AG08395 (cell line): ENCODE results near the gene HBB.

Experiments used
- DNase-seq: peaks from one replicate; pipeline ENCODE4 v3.0.0; 2012; ENCODE audit warnings: mixed read lengths, low spot score

The HBB gene

DNA sequence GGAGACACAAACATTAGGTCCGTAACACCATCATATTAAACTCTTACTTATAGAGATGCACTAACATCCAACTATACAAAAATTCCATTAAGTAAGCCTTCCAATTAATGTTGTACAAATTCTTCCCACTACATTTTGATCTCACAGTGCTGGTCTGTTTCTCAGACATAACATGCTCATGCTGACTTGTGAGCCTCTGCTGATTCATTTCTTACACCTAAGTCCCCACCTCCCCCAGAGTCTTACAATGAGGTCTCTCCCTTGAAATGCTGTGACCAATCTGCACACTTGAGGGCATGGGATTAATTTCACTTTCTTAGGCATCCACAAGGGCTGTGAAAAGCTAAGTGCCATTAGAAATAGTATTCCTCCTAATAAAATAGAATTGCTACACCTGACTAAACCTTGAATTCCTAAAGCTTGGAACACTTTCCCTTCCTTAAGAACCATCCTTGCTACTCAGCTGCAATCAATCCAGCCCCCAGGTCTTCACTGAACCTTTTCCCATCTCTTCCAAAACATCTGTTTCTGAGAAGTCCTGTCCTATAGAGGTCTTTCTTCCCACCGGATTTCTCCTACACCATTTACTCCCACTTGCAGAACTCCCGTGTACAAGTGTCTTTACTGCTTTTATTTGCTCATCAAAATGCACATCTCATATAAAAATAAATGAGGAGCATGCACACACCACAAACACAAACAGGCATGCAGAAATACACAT is 20.8 kb upstream of the HBB start:
- DNase-seq: no peak

DNA sequence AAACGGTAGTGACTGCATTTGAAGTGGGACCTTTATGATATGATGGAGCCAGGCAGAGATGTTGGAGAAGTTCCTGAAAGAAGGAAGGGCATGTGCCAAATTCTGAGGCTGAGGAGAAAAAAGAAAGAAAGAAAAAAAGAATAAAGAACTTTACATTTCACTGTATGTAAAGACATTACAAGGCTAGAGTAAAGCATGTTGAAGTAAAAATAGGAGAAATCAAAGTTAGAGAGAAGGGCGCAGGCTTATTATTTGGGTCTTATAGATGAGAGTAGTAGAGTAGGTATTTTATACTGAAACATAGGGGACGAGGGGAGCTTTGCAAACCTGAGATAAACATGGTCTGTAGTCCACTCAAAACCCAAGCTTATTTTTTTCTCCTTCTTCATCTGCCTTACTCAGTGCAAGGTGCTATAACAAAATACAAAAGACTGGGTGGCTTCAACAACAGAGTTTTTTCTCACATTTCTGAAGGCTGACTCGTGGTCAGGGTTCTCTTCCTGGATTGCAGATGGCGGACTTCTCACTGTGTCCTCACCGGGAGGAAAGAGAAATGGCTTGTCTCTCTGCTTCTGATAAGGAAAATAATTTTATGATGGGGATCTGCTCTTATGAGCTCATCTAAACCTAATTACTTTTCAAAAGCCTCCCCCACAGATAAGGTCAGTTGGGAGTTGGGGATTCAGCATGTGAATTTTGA is 20.1 kb upstream of the HBB start:
- DNase-seq: no peak

DNA sequence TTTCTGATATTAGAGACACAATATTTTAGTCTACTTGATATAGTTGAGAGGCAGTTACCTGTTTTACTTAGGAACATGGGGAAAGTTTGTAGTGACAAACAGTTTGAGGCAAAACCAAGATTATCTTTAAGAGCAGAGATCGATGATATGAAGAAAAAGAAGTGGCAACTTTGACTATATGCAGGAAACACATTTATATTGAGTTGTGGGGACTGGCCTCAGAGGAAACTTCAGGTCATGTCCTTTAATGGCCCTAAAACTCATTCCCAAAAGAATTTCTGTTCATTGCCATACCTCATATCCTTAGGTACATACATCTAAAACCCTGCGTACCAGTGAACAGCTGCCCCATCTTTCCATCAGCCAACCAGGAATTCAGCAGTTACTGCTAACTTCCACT is 18.3 kb upstream of the HBB start:
- DNase-seq: no peak

DNA sequence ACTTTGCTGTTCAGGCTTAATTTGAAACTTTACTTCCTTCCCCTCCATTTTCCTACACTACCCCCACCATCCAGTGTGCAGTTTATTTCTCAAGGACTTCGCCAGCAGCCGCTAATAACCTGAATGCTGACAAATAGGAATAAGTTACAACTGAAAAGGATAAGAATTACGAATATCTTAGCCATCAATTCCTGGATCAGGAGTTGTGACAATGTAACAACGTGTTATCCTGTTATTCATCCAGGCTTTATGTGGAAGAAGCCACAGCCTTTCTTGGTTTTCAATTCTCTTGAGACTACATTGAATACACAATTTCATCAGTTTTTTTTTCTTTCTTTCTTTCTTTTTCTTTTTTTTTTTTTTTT is 16.9 kb upstream of the HBB start:
- no peak for DNase-seq

DNA sequence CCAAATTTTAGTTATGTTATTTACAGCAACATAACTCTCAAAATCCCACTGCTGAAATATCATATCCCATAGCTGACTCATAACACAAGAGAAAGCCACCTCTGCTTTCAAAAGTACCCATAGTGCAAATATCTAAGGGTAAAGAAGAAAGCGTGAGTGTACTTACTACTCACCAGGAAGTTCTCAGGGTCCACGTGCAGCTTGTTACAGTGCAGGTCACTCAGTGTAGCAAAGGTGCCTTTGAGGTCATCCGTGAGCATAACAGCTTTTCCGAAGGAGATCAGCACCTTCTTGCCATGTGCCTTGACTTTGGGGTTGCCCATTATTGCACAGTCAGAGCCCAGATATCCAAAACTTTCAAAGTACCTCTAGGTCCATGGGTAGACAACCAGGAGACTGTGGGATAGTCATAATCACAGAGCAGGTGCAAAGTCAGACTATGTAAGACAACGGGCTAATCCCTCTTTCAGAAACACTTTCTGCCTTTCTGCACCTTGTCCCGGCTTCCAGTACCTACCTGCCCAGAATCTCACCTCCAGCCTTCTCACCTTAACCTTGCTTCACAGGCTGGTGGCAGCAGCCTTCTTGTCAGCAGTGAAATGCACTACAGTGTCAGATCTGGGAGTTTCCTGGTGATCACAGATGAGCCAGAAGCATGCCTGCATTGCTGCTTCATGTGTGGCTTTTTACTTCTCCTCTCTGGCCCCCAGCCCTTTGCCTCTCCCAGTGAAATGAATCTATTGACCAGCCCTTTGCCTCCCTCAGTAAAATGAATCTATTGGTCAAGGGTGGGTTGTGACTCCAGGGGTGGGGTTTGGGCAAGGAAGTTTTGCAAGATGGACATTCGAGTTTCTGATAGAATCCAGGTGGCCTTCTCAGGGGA is 16.3 kb upstream of the HBB start:
- no peak for DNase-seq

DNA sequence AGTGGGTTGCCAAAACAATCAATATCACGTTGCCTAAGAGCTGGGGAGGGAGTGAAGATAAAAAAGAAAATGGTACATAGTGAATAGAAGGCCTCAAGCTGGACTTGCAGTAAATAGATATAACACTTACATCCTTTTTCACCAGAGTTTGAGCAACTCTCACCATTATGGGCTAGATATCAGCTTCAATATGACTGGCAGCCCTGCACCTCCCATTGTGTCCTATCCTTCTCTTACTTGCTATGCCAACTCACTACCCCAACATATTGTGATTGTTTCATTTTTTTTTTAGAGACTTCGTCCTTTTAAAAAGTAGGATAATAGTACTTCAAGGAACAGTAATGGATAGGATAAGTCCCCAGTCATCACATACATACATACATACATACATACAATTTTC is 15.3 kb upstream of the HBB start:
- DNase-seq: no peak

DNA sequence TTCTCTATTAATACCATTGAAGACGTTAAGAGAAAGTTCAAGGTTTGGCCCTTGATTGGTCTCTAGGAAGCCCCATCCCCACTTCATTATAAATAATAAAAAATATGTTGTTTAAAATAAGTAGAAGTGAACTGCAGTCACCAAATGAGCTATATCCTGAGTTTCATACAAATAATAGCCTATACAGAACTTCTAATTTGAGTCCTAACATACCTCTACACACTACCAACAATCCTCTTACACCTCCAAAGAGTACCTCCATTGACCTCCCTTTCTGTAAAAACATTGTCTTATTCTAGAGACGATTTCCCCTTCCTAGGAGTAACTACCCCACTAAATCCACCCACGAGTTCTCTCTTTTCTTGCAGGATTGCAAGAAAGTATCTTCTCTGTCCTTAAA is 14.6 kb upstream of the HBB start:
- no peak for DNase-seq

DNA sequence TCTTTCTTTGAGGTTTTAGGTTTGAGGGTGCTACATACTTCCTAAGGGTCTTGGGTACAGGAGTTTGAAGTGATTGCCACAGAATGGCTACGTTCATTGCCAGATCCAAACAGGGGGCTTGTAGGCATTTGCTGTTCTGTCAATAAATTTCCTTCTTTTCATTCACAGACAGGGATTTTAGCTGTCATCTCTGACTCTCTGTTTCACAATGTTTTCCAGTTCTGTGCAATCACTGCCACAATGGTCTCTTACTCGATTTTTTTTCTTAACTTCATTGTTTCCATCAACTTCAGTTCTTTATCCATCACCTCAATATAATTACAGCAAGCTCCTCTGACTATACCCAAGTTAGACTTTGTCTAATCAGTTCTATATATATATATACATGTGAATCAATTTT is 13.6 kb upstream of the HBB start:
- DNase-seq: no peak

DNA sequence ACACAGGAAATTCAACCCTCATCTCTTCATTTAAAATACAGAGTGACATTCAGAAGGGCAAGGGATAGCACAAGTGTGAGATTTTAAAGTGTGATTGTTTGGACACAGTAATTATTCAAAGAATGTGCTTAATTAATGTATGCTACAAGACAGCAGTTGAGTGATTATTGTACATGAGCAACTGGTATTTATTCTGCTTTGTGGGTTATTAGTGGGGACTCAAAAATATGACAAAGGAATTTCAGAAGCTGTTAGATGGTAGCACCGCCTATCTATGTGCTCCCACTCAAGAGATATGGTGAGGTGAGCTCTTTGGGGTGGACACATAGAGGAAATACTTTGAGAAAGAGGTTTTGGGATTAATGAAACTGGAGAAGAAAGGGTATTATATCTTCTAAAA is 13.2 kb upstream of the HBB start:
- no peak for DNase-seq

DNA sequence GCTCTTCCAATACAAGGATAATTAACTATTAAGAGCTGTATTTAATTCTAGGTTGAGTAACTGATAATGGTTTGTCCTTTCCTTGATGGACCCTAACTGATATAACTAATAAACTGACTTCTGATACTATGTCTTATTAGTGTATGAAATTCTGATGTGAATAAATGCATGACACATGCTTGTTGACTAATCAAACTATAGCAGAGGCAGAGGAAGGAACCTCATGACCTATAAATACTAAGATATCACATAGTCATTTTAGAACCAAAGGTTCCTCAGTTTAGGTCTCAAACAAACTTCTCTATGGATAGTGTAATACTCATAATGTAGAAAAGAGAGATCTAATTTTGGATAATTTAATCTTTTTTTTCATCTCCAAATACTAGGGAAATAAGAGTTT is 12.2 kb upstream of the HBB start:
- DNase-seq: no peak

DNA sequence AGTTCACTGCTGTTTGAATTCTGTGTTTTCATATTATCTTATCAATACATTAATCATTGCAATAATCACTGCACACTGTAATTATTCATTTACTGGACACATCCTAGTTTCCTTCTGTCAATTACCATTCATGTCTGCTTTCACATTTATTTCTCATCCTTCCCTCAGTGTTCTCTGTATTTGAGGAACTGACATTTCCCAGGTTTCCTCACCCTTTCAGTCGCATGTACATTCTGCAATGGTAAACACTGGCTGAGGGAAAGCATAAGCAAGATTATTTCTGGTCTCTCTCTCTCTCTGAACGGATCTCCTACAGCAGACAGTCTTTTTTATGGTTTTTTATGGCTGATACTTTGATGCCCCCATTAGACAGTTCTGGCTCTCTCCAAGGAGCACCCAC is 11.6 kb upstream of the HBB start:
- DNase-seq: no peak

DNA sequence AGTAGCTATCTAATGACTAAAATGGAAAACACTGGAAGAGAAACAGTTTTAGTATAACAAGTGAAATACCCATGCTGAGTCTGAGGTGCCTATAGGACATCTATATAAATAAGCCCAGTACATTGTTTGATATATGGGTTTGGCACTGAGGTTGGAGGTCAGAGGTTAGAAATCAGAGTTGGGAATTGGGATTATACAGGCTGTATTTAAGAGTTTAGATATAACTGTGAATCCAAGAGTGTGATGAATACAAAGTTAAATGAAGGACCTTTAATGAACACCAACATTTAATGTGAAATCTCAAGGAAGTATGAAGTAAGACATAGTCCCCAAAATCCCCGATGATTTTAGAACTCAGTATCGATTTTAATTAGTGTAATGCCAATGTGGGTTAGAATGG is 10.5 kb upstream of the HBB start:
- DNase-seq: no peak

DNA sequence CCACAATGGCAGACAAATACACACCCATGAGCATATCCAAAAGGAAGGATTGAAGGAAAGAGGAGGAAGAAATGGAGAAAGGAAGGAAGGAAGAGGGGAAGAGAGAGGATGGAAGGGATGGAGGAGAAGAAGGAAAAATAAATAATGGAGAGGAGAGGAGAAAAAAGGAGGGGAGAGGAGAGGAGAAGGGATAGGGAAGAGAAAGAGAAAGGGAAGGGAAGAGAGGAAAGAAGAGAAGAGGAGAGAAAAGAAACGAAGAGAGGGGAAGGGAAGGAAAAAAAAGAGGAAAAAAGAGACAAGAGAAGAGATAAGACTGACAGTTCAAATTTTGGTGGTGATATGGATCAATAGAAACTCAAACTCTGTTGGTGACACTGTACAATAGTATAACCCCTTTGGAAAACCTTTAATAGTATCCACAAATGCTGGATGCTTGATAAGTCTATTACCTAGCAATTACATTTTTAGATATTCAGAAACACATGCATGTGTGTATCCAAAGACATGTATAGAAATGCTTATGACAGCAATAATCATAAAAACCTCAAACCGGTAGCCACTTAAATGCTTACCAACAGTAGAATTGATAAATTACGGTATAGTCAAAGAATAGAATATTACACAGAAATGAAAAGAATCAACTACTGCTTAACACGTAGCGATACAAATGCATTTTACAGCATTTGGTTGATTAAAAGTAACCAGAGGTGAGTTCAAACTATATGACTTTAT is 8.7 kb upstream of the HBB start:
- no peak for DNase-seq

DNA sequence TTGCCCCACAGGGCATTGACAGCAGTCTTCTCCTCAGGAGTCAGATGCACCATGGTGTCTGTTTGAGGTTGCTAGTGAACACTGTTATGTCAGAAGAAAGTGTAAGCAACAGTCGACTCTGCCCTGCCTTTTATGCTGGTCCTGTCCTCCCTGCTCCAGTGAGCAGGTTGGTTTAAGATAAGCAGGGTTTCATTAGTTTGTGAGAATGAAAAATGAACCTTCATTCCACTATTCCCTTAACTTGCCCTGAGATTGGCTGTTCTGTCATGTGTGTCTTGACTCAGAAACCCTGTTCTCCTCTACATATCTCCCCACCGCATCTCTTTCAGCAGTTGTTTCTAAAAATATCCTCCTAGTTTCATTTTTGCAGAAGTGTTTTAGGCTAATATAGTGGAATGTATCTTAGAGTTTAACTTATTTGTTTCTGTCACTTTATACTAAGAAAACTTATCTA is 7.5 kb upstream of the HBB start, which contains the start of gene HBD:
TSS of gene HBD (minus strand) at position 103 of the 454 bp plus-strand sequence. CDS start at position 53, 50 bp downstream.
- peak; percentile 61 for DNase-seq

DNA sequence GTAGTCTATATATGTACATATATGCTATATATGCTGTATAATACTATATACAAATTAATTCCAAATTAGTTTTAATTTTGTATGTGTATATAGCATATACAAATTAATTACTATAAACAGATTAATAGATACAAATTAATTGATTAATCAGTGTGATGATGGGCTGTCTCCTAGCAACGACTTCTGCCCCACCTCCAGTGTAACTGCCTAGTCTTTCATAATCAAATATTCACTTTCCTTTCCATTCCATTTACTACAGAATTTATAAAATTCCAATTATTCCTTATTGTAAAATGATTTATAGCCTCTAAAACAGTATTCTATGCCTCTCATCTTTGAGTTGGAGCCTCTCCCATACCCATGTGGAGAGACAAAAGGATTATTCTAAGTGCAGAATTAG is 6.4 kb upstream of the HBB start:
- no peak for DNase-seq

DNA sequence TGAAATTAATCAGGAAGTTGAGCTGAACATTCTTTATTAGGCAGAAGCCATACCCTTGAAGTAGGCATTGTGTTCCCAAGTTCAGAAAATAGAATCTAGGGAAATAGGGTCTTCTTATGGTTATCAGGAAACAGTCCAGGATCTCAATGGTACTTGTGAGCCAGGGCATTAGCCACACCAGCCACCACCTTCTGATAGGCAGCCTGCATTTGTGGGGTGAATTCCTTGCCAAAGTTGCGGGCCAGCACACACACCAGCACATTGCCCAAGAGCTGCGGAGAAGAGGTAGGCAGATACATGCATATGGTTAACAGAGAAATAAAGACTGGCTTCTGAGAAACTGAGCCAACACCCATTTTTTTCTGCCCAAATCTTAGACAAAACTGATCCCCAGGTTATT is 6.0 kb upstream of the HBB start:
- no peak for DNase-seq

DNA sequence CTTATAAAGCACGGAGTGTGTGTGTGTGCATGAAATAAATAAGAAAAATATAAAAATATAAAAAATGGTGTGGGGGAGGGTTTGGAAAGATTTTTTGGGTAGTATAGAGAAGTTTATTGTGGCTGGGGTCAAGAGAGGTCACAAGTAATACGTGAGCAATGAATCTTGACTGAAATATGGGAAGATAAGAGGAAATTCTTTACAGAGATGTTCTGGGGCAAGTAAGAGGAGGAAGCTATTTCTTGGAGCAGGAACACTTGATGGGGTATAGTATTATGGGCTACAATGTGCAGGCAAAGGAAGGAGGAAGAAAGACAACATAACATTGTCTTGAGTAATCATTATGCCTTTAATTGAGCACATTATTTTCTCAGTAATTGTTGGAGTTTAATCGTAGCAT is 5.3 kb upstream of the HBB start:
- DNase-seq: no peak

DNA sequence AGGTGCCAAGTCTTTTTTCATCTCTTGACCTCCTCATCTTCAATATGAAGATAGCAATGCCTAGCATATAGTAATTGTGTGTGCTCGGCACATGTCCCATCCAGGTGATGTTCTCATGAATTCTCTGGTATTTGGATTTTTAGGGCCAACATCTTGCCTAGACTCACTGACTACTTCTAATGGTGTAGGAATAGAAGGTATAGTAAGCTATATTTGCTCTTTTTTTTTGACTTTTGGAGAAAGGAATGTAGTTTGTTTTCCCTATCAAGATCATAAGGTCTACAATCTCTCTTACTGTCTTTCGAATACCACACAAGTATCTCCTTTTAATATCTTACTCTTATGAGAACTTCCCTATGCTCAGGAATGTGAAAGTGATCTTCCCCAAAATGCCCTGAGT is 4.2 kb upstream of the HBB start:
- DNase-seq: no peak

DNA sequence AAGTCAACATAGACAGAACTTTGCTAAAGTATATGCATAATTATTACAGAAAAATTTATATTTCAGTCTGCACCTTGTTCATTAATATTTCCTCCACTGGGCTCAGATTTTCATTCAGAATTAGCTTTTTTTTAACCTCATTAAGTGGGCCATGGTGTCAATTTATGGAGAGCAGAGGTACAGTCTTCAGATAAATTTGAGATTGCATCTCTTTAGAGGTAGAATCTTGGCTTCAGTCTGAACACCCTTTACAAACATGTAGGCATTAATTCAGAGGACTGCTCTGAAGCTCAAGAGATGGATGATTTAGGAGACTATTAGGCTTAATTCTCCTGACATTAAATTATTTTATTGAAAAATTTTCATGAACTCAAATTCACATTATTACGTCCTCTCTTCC is 3.4 kb upstream of the HBB start:
- DNase-seq: no peak

DNA sequence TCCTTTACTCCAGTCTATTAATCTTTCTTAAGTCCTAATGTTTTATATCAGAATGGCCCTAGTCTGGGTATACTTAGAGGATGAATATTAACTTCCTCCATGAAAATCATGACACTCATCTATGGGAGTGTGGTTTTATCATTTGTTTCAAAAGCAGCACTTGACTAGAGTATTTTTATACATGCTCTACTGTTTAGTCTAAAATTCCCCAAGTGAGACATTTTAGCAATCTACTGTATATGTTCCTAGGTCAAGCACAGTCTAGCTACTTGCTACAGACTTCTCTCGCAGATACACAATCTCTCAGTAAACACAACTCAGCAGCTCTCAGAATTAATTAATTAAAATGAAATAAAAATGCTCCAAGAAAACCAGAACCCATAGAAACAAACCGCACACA is 2.9 kb upstream of the HBB start:
- DNase-seq: no peak

DNA sequence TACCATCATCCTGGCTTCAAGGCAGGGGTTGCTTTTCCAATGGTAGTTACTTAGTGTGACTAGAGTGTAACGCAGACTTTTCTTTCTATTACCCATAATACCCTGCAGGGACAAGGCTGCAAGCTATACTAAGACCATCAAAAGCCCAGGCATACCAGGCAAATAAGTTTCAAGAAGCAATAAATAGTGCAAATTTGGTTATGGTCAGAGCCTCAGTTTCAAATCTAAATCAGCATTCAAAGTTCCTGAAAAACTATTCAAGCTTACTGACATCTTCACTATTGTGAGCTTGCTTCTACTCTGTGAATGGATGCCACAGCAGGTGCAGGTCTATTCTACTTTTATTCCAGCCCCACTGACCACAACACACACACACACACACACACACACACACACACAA is 2.5 kb upstream of the HBB start:
- DNase-seq: no peak

DNA sequence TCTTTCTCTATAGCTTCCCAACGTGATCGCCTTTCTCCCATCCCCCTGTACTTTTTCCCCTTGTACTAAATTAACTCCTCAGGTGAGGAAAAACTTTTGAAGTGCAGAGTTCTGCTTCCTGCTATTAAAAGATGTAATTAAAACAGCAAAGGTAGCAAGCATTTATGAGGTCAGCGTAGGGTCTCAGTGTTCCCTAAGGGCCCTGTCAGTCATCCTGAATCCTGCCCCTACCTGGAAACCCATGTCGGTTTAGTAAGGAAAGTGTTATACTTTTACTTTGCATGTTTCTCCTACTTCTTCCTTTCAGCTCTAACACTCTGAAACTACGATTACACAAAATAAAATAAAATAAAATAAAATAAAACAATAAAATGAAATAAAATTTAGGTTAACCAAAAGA is 1.3 kb upstream of the HBB start:
- no peak for DNase-seq
